Measurements from ENCODE around the gene BCL2L2. TPM values are rescaled to one million over a fixed set of nuclear protein-coding genes. Genes with fewer than 3 reads are reported as not detected.

Gene BCL2L2
- total and polyA plus RNA-seq, 10 of the 15 experiments (the other 5 are each of a cell fraction or from before 2014, with no cell fraction given), result 1.4 to 14.7 (median 7.1) TPM

- DNase-seq (ENCODE audit: low read depth, low spot score), result no peak
- Histone ChIP-seq H3K27ac (ENCODE audit: control insufficient read depth, insufficient read depth) (no peak overlapping the region), H3K4me2 (ENCODE audit: control insufficient read depth, insufficient read depth) (no peak overlapping the region), H3K79me2 (ENCODE audit: control insufficient read depth, insufficient read depth, low read length) (no peaks in the 10 kb centered on the region), H3K4me3 (no peak overlapping the region), H3K9ac (ENCODE audit: control insufficient read depth, insufficient read depth, low read length) (no peak overlapping the region), H3K36me3 (ENCODE audit: control insufficient read depth in 2 of 2, insufficient read depth in 2 of 2, low read length in 1 of 2) (no peaks in the 10 kb centered on the region), H3K27me3 (replicated peaks in 1 of 2; ENCODE audit: control insufficient read depth in 2 of 2, insufficient read depth in 2 of 2, low read length in 1 of 2) (no peaks in the 10 kb centered on the region), H3K4me1 (ENCODE audit: control insufficient read depth, insufficient read depth, low read length) (no peaks in the 10 kb centered on the region), H4K20me1 (ENCODE audit: control insufficient read depth, insufficient read depth) (no peaks in the 10 kb centered on the region), H2AFZ (ENCODE audit: control insufficient read depth, low read depth, low read length) (no peak overlapping the region), H3K9me3 (replicated peaks; ENCODE audit: control insufficient read depth, insufficient read depth, low read length) (no peaks in the 10 kb centered on the region)
- SMC1A ChIA-PET (ENCODE audit: uncharacterized antibody, unreplicated experiment), result no interaction called here
- RAD21 ChIA-PET (ENCODE audit: unreplicated experiment), result interaction anchor here (0.8 to 2.6 kb wide), 4 partner anchors 27 to 199 kb away, joined by 3 to 10 read pairs (median 6); no protein-coding TSS in a partner anchor
- in situ Hi-C loops (cut with MboI), result no loop called here
- POLR2A ChIA-PET, result no interaction called here
- FAIRE-seq, result no peak
- ATAC-seq, result no peak
- intact Hi-C loops (cut with micrococcal nuclease; ENCODE audit: unreplicated experiment), result no loop called here
- no peak for TF ChIP-seq NR2F1 (conservative IDR thresholded peaks at IDR 0.05)
- TF ChIP-seq WRNIP1 (IDR thresholded peaks at IDR 0.05; ENCODE audit: borderline replicate concordance, low read depth, low read length), result no peak
- TF ChIP-seq LARP7 (IDR thresholded peaks at IDR 0.05), result no peak
- no peak for TF ChIP-seq MEF2A (IDR thresholded peaks at IDR 0.05; ENCODE audit: insufficient read depth, low read depth, low read length)
- TF ChIP-seq BRCA1 (IDR thresholded peaks at IDR 0.05; ENCODE audit: low read depth, low read length), result no peak
- TF ChIP-seq SKIL (IDR thresholded peaks at IDR 0.05; ENCODE audit: low read depth, poor library complexity, severe bottlenecking), result no peak
- no peak for TF ChIP-seq SREBF2 (IDR thresholded peaks at IDR 0.05; ENCODE audit: low read length)
- TF ChIP-seq, protein P1, sequence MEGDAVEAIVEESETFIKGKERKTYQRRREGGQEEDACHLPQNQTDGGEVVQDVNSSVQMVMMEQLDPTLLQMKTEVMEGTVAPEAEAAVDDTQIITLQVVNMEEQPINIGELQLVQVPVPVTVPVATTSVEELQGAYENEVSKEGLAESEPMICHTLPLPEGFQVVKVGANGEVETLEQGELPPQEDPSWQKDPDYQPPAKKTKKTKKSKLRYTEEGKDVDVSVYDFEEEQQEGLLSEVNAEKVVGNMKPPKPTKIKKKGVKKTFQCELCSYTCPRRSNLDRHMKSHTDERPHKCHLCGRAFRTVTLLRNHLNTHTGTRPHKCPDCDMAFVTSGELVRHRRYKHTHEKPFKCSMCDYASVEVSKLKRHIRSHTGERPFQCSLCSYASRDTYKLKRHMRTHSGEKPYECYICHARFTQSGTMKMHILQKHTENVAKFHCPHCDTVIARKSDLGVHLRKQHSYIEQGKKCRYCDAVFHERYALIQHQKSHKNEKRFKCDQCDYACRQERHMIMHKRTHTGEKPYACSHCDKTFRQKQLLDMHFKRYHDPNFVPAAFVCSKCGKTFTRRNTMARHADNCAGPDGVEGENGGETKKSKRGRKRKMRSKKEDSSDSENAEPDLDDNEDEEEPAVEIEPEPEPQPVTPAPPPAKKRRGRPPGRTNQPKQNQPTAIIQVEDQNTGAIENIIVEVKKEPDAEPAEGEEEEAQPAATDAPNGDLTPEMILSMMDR (IDR thresholded peaks at IDR 0.05 in 2 of 3, conservative IDR thresholded peaks at IDR 0.05 in 1 of 3; ENCODE audit: control insufficient read depth in 2 of 3, extremely low read depth in 1 of 3, insufficient read depth in 1 of 3, low read depth in 3 of 3, low read length in 3 of 3), result no peak
- 92% methylated on average over 7 of the region's 7 CpGs for WGBS (ENCODE audit: insufficient coverage, insufficient replicate concordance, low lambda C conversion rate, missing lambda C conversion rate)
- BruUV-seq (replicated peaks), result no TSS peak
- CTCF ChIA-PET, result interaction anchor here (4.9 to 6.0 kb wide), 2 partner anchors 27 to 109 kb away, joined by 35 to 52 read pairs; partner anchors contain the start of gene CMTM5
These were observed 37.4 kb upstream of the BCL2L2 start for GRCh38 chr14:23269193-23269592.

Measured in GM12878 (cell line).